ENCODE measurements around the gene ABCC5.
"Not testable (repeated sequence)": the region's sequence is repeated elsewhere in the genome, so short reads cannot be mapped to it uniquely, and the experiment has no call there.

The ABCC5 gene

GRCh38 chr3:184015381-184016019 is 2.2 kb downstream of the ABCC5 start:
- DNase-seq: no peak

DNA sequence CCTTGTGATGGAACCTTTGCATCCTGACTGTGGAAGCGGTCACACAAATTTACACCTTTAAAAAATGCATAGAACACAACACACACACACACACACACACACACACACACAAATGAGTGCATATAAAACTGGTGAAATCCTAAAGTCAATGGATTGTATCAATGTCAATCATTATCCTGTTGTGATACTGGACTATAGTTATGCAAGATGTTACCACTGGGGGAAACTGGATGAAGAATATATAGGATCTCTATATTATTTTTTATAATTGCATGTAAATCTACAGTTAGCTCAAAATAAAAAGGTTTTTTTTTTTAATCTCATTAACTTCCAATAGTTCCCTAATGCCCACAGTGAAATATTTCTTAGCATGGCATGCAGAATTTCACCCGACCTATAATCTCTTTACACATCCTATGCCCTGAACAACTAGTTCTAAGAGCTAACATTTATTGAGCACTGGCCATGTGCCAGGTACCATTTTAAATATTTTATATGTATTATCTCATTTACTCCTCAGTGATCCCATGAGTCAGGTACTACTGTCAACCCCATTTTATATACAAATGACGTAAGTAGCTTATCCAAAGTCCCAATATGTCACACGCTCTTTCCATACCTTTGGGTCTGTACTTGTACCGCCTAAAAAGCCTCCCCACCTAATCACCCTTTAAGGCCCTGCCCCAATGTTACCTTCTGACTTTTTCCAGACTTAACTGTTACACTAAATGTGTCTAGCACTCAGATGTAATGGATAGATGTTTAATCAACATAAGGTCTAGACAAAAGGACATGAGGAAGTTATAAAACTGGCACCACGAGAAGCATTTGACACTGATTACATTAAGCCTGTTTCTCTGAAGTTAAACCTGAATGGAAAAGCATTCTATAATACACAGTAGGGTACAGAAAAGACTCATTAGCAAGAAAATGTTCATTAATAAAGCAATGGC is 5.5 kb downstream of the ABCC5 start:
- no peak for DNase-seq

DNA sequence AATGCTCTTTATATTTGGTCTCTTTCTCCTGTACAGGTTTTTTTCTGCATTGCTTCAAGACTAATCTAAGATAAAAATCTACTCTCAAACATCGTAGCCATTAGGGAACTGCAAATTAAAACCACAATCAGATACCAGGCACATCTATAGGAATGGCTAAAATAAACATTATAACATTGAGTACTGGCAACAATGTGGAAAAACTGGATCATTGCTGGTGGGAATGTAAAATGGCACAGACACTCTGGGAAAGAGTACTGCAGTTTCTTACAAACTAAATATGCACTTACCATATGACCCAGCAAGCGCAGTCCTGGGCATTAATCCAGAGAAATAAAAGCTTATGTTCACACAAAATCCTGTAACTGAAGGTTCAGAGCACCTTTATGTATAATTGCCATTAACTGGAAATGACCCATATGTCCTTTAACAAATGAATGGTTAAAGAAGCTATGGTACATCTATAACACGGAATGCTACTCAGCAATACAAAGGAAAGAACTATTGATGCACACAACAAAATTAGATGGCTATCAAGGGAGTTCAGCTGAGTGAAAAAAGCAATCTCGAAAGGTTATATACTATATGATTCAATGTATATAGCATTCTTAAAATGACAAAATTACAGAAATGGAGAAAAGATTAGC is 6.3 kb downstream of the ABCC5 start:
- no peak for DNase-seq

GRCh38 chr3:184008161-184008560 is 9.5 kb downstream of the ABCC5 start:
- no peak for DNase-seq

DNA sequence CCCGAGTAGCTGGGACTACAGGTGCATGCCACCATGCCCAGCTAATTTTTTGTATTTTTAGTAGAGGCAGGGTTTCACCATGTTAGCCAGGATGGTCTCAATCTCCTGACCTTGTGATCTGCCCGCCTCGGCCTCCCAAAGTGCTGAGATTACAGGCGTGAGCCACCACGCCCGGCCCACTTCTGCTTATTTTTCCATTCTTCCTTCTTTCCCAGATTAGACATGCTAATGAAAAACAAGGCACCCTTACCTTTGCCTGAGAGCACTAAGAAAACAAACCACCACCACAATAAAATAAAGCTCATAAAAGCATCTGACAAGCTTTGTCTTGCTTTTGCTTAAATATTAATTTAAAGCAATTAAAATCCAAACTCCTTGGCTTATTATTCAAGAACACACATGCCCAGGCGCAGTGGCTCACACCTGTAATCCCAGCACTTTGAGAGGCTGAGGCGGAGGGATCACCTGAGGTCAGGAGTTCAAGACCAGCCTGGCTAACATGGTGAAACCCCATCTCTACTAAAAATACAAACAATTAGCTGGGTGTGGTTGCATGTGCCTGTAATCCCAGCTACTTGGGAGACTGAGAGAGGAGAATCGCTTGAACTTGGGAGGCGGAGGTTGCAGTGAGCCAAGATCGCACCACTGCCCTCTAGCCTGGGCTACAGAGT is 10.4 kb downstream of the ABCC5 start:
- not testable (repeated sequence) for DNase-seq

DNA sequence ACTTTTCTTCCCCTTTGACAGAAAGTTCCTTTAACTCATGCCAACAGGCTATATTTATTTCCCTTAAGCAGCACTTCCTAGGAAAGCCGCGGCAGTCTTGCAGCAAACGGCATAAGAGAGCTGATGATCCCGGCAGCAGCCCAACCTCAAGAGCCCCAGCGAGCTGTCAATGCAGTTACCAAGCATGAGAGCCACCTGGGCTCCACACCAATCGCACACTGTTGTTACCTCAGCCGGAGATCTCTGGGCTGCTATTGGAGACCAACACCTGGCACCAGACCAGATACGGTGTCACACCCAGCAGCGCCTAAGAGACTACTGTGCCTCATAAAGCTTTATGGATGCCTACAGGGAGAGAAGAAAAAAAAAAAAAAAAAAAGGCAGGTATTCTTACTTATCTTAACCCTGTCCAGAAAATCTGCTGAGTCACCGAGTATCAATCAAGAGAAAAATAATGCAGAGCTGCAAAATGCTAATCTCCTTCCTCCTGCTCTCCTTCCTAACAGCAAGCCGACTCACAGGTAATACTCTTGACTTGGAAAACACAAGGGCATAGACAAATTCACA is 11.7 kb downstream of the ABCC5 start:
- DNase-seq: peak; percentile 26

DNA sequence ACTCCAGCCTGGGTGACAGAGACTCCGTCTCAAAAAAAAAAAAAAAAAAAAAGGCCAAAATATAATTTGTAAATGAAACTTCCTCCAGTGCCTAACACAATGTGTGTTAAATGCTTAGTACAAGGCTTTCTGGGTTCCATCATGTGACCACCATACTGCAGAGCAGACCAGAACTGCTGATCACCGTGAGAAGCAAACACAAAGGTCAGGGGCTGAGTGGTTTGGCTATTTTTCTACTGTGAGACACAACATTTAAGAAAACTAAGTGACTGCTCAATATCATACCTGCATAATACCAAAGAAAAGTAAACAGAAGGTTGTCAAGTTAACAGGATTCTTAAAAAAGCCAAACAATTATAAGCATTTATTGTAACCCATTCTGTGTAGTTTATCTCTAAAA is 13.2 kb downstream of the ABCC5 start:
- no peak for DNase-seq

- DNase-seq: no peak
Measured at GRCh38 chr3:184003187-184003967, 14.3 kb downstream of the ABCC5 start.

GRCh38 chr3:184002469-184002868 is 15.2 kb downstream of the ABCC5 start:
- no peak for DNase-seq

DNA sequence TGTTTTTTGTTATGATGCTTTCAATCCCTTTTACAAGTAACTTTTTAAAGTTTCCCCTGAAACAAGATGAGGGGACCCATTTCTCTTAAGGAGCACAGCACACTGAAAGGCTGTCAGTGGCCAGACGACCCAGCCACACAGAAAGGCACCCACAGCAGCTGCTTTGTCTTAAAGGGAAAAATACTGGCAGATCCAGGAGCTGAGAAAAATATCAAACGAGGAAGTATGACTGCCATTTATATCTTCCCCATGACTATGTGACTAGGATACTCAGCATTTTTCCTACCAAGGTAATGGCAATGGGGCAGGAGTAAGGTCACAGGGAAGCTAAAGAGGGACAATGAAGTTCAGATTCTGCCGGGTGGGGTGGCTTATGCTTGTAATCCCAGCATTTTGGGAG is 15.9 kb downstream of the ABCC5 start:
- DNase-seq: no peak

- DNase-seq: no peak
Measured at GRCh38 chr3:183991403-183991802, 26.3 kb downstream of the ABCC5 start.

DNA sequence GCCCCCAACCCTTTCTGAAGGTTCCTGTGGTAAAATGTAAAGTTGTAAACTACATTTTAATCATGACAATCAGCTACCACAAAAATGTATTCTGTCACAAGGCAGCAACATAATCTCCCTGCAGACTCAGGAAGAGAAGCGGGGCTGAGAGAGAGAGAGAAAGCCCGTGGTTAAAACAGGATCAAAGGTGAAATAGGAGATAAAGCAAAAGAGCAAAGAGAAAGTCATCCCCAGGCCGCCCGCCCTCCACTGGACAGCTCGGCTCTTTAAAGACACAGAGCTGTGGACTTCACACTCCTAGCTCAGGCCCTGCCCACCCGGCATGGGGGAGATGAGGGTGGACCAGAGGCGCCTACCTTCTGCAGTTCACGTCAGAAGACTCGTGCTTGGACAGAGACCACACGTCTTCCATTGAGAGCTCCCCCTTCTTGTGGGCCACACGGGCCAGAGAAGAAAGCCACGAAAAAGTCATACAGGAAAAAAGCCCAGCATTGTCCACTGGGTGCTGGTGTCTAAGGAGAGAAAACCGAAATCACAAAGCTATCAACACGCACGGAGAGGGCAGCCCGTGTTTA is 29.4 kb downstream of the ABCC5 start:
- no peak for DNase-seq

- DNase-seq: no peak
Measured at GRCh38 chr3:183987000-183987600, 30.6 kb downstream of the ABCC5 start.

GRCh38 chr3:183984749-183985729 is 32.6 kb downstream of the ABCC5 start:
- no peak for DNase-seq

DNA sequence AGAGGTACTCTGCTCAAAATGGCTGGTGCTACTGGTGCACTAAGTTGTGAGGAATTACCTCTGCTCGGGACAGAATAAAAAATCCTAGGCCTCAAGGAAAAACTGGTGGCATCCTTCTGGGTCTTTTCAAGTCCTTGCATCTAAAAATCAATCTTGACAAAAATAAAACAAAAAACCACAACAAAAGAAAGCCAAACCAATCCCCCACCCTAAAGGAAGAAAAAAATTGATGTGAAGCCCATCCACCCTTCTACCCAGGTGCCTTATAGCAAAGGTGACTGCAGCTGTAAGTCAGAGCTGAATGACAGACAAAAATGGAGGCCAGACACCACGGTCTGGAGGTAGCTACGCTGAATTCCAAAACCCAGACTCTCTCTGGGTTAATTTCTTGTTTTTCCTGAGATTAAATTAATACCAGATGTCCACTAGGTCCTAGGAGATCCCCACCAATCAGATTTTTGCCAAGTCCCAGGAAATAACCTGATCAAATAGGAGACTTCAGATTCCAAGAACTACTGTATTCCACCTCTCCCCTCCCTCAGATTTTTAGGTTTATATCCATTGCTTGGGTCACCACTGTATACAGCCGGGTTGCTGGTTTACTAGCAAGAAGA is 33.5 kb downstream of the ABCC5 start:
- no peak for DNase-seq

DNA sequence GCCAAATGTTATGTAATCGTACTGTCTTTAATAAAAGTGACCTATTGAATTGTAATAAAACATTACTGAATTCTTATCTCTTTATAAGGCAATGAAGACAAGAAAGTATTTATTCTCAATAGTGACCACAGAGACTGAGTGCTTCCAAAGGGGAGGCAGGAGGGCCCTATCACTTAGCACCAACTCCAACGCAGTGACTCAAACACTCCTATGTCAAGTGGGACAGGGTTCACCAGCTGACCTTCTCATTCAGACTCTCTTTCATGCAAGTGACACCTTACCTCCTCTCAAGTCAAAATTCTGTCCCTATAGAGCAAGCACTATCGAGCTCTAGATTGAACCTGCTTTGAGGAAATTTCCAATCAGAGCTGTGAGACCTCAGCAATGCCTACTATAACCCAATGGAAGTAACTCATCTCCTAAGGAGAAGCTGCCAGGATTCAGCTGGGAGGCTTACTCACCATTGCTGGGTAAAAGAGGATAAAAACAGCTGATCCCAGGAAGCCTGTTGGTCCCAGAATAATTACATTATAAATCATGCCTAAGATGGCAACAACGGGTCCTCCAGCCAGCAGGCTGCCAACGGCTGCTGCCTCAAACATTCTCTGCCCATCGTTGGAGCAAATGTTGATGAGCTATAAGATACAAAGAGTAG is 35.6 kb downstream of the ABCC5 start:
- DNase-seq: no peak

GRCh38 chr3:183980403-183980802 is 37.3 kb downstream of the ABCC5 start:
- no peak for DNase-seq

DNA sequence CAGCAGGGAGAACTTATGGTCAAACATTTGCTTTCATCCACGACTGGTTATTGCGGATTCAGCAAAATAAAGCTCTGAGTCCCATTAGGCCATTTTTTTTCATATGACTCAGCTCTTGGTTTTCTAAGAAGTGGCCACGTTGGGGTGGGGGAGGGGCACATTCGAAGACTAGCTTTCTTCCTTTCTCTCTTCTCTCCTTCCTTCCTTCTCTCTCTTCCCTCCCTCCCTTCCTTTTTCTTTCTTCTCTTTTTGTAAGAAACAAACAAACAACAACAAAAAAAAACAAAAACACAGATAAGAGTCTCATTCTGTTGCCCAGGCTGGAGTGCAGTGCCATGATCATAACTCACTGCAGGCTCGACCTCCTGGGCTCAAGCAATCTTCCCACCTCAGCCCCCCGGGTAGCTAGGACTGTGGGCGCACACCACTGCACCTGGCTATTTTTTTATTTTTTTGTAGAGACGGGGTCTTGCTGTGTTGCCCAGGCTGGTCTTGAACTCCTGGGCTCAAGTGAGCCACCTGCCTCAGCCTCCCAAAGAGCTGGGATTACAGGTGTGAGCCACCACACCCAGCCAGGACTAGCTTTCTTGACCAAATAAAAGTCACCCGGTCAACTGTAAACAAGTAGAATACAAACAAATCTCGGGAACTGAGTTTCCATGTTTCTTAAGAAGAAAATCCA is 41.6 kb downstream of the ABCC5 start:
- DNase-seq: no peak
